ENCODE results near the gene NME3. TPM values are rescaled to one million over a fixed set of nuclear protein-coding genes. Genes with fewer than 3 reads are reported as not detected.

The NME3 gene
- total RNA-seq, 1 donor, result 63.9 TPM

- peak; percentile 12 for DNase-seq (ENCODE audit: low read depth)
- peak; percentile 38 for TF ChIP-seq CTCF (IDR thresholded peaks at IDR 0.05; ENCODE audit: insufficient read depth, low read depth, low read length)
- H3K4me3 ChIP-seq (ENCODE audit: low read depth, low read length), result no peak overlapping the region
These were observed 7.5 kb downstream of the NME3 start for GRCh38 chr16:1763521-1764511.

DNA sequence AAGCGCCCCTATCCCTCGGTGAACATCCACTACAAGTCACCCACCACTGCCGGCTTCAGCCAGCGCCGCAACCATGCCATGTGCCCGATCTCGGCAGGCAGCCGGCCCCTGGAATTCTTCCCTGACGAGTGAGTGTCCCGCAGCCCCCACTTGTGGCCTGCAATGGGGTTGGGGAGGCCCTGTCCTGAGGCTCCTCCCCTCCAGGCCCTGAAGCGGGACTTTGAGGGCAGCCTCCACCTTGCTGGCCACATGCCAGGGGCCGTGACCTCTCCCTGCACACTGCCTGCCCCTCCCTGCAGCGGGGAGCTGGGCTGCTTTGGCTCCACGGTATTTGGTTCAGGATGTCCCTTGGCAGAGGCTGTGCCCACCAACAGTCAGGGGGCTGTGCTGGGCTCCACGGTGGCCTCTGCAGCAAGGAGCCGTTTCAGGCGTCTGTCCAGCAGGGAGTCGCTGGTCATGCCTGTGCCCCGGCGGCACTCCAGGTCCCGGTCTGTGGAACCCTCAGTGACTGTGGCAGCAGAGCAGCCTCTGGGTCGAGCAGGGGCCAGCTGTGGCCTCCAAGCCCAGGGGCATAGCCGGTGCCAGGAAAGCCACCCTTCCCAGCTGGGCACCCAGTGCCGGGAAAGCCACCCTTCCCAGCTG, 8.3 kb downstream of the NME3 start:
- H3K4me3 ChIP-seq (ENCODE audit: low read depth, low read length), result no peak overlapping the region
- DNase-seq (ENCODE audit: low read depth), result no peak
- no peak for TF ChIP-seq CTCF (IDR thresholded peaks at IDR 0.05; ENCODE audit: insufficient read depth, low read depth, low read length)

- H3K4me3 ChIP-seq (ENCODE audit: low read depth, low read length), result no peak overlapping the region
- no peak for DNase-seq (ENCODE audit: low read depth)
- TF ChIP-seq CTCF (IDR thresholded peaks at IDR 0.05; ENCODE audit: insufficient read depth, low read depth, low read length), result no peak
These were observed 9.0 kb downstream of the NME3 start for GRCh38 chr16:1762196-1762878.

- no peak for DNase-seq (ENCODE audit: low read depth)
- H3K4me3 ChIP-seq (ENCODE audit: low read depth, low read length), result no peak overlapping the region
- TF ChIP-seq CTCF (IDR thresholded peaks at IDR 0.05; ENCODE audit: insufficient read depth, low read depth, low read length), result no peak
These were observed 9.6 kb downstream of the NME3 start for GRCh38 chr16:1761751-1762150.

GRCh38 chr16:1760911-1761310, 10.4 kb downstream of the NME3 start:
- no peak for TF ChIP-seq CTCF (IDR thresholded peaks at IDR 0.05; ENCODE audit: insufficient read depth, low read depth, low read length)
- DNase-seq (ENCODE audit: low read depth), result no peak
- no peak overlapping the region for H3K4me3 ChIP-seq (ENCODE audit: low read depth, low read length)

- no peak for TF ChIP-seq CTCF (IDR thresholded peaks at IDR 0.05; ENCODE audit: insufficient read depth, low read depth, low read length)
- no peak for DNase-seq (ENCODE audit: low read depth)
- no peak overlapping the region for H3K4me3 ChIP-seq (ENCODE audit: low read depth, low read length)
These were observed 11.8 kb downstream of the NME3 start for GRCh38 chr16:1759511-1759910.
